B cell (primary cell): ENCODE data around the gene SEC14L5. TPM values are rescaled to one million over a fixed set of nuclear protein-coding genes. Genes with fewer than 3 reads are reported as not detected.
A peak's percentile ranks its signal among the peaks of the same experiment; 100 is the strongest.

Experiments used
- ATAC-seq: fragments of 200-7000 bp; cut with Tn5 transposase; one replicate; pipeline ENCODE4 v1.10.0; 2021; ENCODE audit warnings: low read depth, mild to moderate bottlenecking, moderate number of reproducible peaks, moderate library complexity
- CTCF ChIA-PET: fragments of 350-600 bp; sonication (Branson Sonifier 250); formaldehyde crosslinking; loops from one replicate; lab custom pipeline; 2021; ENCODE audit warnings: antibody characterized with exemption, inconsistent platforms; lab: Charles Lee
- POLR2A ChIA-PET: fragments of 350-600 bp; sonication (Branson Sonifier 250); formaldehyde crosslinking; loops from one replicate; lab custom pipeline; 2021; ENCODE audit warnings: antibody characterized with exemption; lab: Charles Lee
- DNase-seq: peaks from one replicate; pipeline ENCODE4 v3.0.0; 2013
- H2AFZ ChIP-seq: 2 replicates; pipeline ENCODE4 v1.6.1; 2012; ENCODE audit warnings: mild to moderate bottlenecking, low read depth, low read length; ENCODE audit not compliant: insufficient read depth, poor library complexity, severe bottlenecking
- H3K27ac ChIP-seq, 2 donors: 1 replicate in 1 of 2; 2 replicates in 1 of 2; pipeline ENCODE4 v1.5.1; 2012 to 2013; ENCODE audit warnings: low read length in 2 of 2, mild to moderate bottlenecking in 2 of 2, moderate library complexity in 1 of 2
- H3K27me3 ChIP-seq, 4 experiments: fragments of 200-600 bp in 1 of 4; sonication (generic) in 1 of 4; replicated peaks in 1 of 4; 1 replicate in 2 of 4; 2 replicates in 2 of 4; pipeline versions ENCODE4 v1.6.1 to v1.7.0; 2013 to 2016; ENCODE audit warnings: low read length in 3 of 4, mild to moderate bottlenecking in 2 of 4, mixed read lengths in 1 of 4, moderate library complexity in 1 of 4; ENCODE audit not compliant: insufficient read depth in 4 of 4, control insufficient read depth in 3 of 4; ENCODE audit errors: control extremely low read depth in 1 of 4
- H3K36me3 ChIP-seq, 2 experiments: replicated peaks in 1 of 2; 1 replicate in 1 of 2; 2 replicates in 1 of 2; pipeline versions ENCODE4 v1.6.1 to v1.7.1; 2013; ENCODE audit warnings: low read length in 1 of 2; ENCODE audit not compliant: insufficient read depth in 2 of 2, control insufficient read depth in 1 of 2; ENCODE audit errors: control extremely low read depth in 1 of 2, extremely low read depth in 1 of 2
- H3K4me1 ChIP-seq, 2 donors: fragments of 200-600 bp in 1 of 2; sonication (generic) in 1 of 2; 1 replicate in 1 of 2; 2 replicates in 1 of 2; pipeline versions ENCODE4 v1.5.1 to v1.6.1; 2013 to 2017; ENCODE audit warnings: low read length in 2 of 2; ENCODE audit not compliant: control insufficient read depth in 2 of 2, insufficient read depth in 2 of 2
- H3K4me2 ChIP-seq: replicated peaks from 2 replicates; pipeline ENCODE3; 2012; ENCODE audit warnings: mild to moderate bottlenecking, low read depth, low read length; ENCODE audit not compliant: poor library complexity, severe bottlenecking
- H3K4me3 ChIP-seq, 5 experiments: fragments of 200-600 bp in 1 of 5; sonication (generic) in 1 of 5; 1 replicate in 3 of 5; 2 replicates in 2 of 5; pipeline versions ENCODE4 v1.5.1 to v1.7.0; 2011 to 2016; ENCODE audit warnings: low read length in 4 of 5, mild to moderate bottlenecking in 4 of 5, low read depth in 2 of 5, control low read depth in 1 of 5, moderate library complexity in 1 of 5; ENCODE audit not compliant: insufficient read depth in 1 of 5; ENCODE audit errors: control extremely low read depth in 1 of 5, extremely low read depth in 1 of 5
- H3K79me2 ChIP-seq: fragments of 200-600 bp; sonication (generic); one replicate; pipeline ENCODE4 v1.6.0; 2016; ENCODE audit warnings: low read length; ENCODE audit not compliant: control insufficient read depth, insufficient read depth
- H3K9ac ChIP-seq: fragments of 200-600 bp; sonication (generic); 2 replicates; pipeline ENCODE4 v1.6.1; 2017; ENCODE audit warnings: mild to moderate bottlenecking, low read length, moderate library complexity
- H3K9me3 ChIP-seq, 3 donors: one replicate each; pipeline versions ENCODE4 v1.6.1 to v1.7.1; 2013; ENCODE audit warnings: low read length in 2 of 3; ENCODE audit not compliant: control insufficient read depth in 2 of 3, insufficient read depth in 1 of 3; ENCODE audit errors: control extremely low read depth in 1 of 3
- H4K20me1 ChIP-seq: 2 replicates; pipeline ENCODE4 v1.6.0; 2012; ENCODE audit warnings: mild to moderate bottlenecking, low read length; ENCODE audit not compliant: insufficient read depth, control insufficient read depth, poor library complexity, severe bottlenecking
- H3K27ac Mint-ChIP-seq: one replicate; pipeline ENCODE4 v1.8.0; 2021; ENCODE audit warnings: mixed read lengths
- H3K27me3 Mint-ChIP-seq: one replicate; pipeline ENCODE4 v1.8.0; 2021; ENCODE audit warnings: mixed read lengths
- H3K4me1 Mint-ChIP-seq: one replicate; pipeline ENCODE4 v1.8.0; 2021; ENCODE audit warnings: mixed read lengths
- H3K4me3 Mint-ChIP-seq: one replicate; pipeline ENCODE4 v1.8.0; 2021; ENCODE audit warnings: mixed read lengths
- H3K9me3 Mint-ChIP-seq: one replicate; pipeline ENCODE4 v1.8.0; 2022; ENCODE audit warnings: mixed read lengths; ENCODE audit not compliant: insufficient read depth
- EZH2 ChIP-seq: IDR thresholded peaks from 2 replicates; pipeline ENCODE4 v1.6.1; 2012; ENCODE audit warnings: borderline replicate concordance, low read depth, mild to moderate bottlenecking, moderate library complexity, low read length; ENCODE audit not compliant: insufficient read depth, poor library complexity, severe bottlenecking
- WGBS: methylation state at CpG from one replicate; pipeline ENCODE4 v1.1.5; 2013; ENCODE audit warnings: missing lambda C conversion rate; ENCODE audit not compliant: insufficient coverage; 5-methylcytosine and 5-hydroxymethylcytosine counted together
- intact Hi-C: fragments of 100-400 bp; cut with micrococcal nuclease; formaldehyde crosslinking; loops from one replicate; pipeline ENCODE4 v1.10.0; 2022
- polyA plus RNA-seq: library from polyadenylated mRNA; depleted of rRNA; stranded (reverse); fragments of >200 nt; gene quantifications from 2 replicates; pipeline ENCODE4 v1.2.3, GENCODE V29; 2012
- total RNA-seq, 2 donors: library from RNA; stranded (reverse); fragments of 120-200 nt in 1 of 2; gene quantifications; 1 replicate in 1 of 2; 2 replicates in 1 of 2; pipeline versions ENCODE4 v1.2.3 to v1.2.4, GENCODE V29; 2013 to 2022
- TF ChIP-seq, protein P1 (sequence below): fragments of 200-600 bp; IDR thresholded peaks from one replicate; pipeline ENCODE4 v1.8.0; 2022; ENCODE audit warnings: antibody characterized with exemption, mild to moderate bottlenecking

SEC14L5 gene
- total and polyA plus RNA-seq, 2 donors (not counting 1 experiment from before 2014, with no cell fraction given) = not detected

DNA sequence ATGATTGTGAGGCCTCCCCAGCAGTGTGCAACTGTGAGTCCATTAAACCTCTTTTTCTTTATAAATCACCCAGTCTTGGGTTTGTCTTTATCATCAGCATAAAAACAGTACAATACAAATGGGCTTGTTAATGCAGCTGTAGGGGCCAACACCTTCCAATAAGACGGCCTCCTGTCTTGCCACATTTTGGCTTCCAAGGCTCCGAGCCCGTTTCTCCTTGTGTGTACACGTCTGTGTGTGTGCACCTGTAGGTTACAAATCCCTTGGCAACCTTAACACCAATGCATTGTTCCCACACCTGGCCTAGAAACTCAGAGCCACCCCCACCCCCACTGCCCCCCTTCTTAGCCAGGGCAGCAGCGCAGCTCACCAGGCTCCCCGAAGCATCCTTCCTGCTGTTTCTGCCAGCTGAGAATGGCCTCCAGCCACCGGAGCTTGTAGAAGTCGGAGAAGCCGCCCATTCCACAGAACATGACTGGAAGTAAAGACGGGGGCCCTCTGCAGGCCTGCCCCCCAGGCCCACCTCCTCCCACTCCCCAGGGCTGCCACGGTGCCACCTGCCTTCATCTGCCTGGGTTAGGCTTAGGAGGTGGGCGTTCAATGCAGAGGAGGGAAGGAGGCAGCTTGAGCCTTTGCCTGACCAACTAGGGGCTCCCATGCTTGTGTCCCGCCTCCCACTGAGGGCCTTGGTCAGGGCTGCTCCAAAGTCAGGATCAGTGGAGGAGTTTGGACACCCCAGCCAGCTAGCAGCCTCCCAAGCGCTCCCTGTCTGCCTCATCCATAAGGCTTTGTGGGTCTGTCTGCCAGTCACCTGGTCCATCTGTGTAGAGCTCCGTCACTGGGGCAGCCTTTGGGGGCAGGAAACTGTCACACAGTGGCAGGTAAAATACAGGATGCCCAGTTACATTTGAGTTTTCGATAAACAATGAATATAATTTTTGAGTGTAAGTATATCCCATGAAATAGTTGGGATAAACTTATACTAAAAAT lies 97.0 kb downstream of the SEC14L5 start:
- no peak overlapping the region for H3K4me2 ChIP-seq
- H3K79me2 ChIP-seq = no peaks in the 10 kb centered on the region
- TF ChIP-seq, protein P1, sequence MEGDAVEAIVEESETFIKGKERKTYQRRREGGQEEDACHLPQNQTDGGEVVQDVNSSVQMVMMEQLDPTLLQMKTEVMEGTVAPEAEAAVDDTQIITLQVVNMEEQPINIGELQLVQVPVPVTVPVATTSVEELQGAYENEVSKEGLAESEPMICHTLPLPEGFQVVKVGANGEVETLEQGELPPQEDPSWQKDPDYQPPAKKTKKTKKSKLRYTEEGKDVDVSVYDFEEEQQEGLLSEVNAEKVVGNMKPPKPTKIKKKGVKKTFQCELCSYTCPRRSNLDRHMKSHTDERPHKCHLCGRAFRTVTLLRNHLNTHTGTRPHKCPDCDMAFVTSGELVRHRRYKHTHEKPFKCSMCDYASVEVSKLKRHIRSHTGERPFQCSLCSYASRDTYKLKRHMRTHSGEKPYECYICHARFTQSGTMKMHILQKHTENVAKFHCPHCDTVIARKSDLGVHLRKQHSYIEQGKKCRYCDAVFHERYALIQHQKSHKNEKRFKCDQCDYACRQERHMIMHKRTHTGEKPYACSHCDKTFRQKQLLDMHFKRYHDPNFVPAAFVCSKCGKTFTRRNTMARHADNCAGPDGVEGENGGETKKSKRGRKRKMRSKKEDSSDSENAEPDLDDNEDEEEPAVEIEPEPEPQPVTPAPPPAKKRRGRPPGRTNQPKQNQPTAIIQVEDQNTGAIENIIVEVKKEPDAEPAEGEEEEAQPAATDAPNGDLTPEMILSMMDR = no peak
- TF ChIP-seq EZH2 = no peak
- no peak overlapping the region for H3K4me3 Mint-ChIP-seq
- no peak for ATAC-seq
- POLR2A ChIA-PET = no interaction called here
- H4K20me1 ChIP-seq = no peaks in the 10 kb centered on the region
- H3K27ac ChIP-seq = no peak overlapping the region
- no peaks in the 10 kb centered on the region for H3K4me1 Mint-ChIP-seq
- H3K9me3 Mint-ChIP-seq = peaks cover 3% of the 10 kb centered on the region
- H2AFZ ChIP-seq = no peak overlapping the region
- H3K4me1 ChIP-seq = no peaks in the 10 kb centered on the region
- intact Hi-C loops = no loop called here
- 91% methylated on average over 10 of the region's 16 CpGs for WGBS
- no peak overlapping the region for H3K4me3 ChIP-seq
- no peak for DNase-seq
- no peak overlapping the region for H3K27ac Mint-ChIP-seq
- peaks cover 0 to 2% (median 0%) of the 10 kb centered on the region in 4 experiments for H3K27me3 ChIP-seq
- peaks cover 0 to 2% (median 0%) of the 10 kb centered on the region in 3 donors for H3K9me3 ChIP-seq
- no peaks in the 10 kb centered on the region for H3K27me3 Mint-ChIP-seq
- no peaks in the 10 kb centered on the region for H3K36me3 ChIP-seq
- CTCF ChIA-PET = interaction anchor here (1.2 to 1.9 kb wide), 3 partner anchors 17 to 37 kb away, joined by 3 to 4 read pairs (median 3); partner anchors contain the start of gene ALG1
- no peak overlapping the region for H3K9ac ChIP-seq

DNA sequence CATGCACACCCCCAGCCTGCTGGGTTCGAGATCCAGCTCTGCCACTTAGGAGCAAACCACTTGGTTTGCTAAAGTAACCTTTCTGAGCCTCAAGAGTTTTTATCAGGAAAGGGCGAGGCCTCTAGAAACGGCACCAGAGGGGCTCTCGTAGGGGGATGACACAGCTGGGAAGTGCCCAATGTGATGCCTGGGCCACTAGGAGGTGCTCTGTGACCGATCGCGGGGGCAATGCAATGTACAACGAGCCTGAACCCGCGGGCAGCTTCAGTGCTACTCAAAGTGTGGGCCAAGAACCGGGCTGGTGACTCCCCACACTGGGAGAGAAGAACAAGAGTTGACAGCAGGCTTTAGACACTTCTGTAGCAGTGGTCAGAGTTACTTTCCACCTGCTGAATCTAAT lies 98.2 kb downstream of the SEC14L5 start:
- Histone ChIP-seq H3K9ac (no peak overlapping the region), H3K79me2 (no peaks in the 10 kb centered on the region), H3K27ac (no peak overlapping the region), H3K4me2 (no peak overlapping the region), H3K36me3 (no peaks in the 10 kb centered on the region), H3K27me3 (peaks cover 0 to 2% (median 0%) of the 10 kb centered on the region in 4 experiments), H4K20me1 (no peaks in the 10 kb centered on the region), H2AFZ (peak overlapping the region; percentile 21), H3K9me3 (peaks cover 0 to 2% (median 0%) of the 10 kb centered on the region in 3 donors), H3K4me3 (no peak overlapping the region), H3K4me1 (no peaks in the 10 kb centered on the region)
- no peak overlapping the region for H3K4me3 Mint-ChIP-seq
- H3K27me3 Mint-ChIP-seq = no peaks in the 10 kb centered on the region
- TF ChIP-seq, protein P1 = peak; percentile 21
- no peak for TF ChIP-seq EZH2
- intact Hi-C loops = loop anchor here (1.0 kb wide), 1 partner anchor 28 kb away; no protein-coding TSS in a partner anchor
- H3K9me3 Mint-ChIP-seq = no peaks in the 10 kb centered on the region
- H3K27ac Mint-ChIP-seq = no peak overlapping the region
- ATAC-seq (peak; percentile 51), DNase-seq (no peak)
- H3K4me1 Mint-ChIP-seq = no peaks in the 10 kb centered on the region
- WGBS = 11% methylated on average over 9 of the region's 11 CpGs
- ChIA-PET CTCF (interaction anchor here (1.2 to 1.5 kb wide), 2 partner anchors 16 to 36 kb away, joined by 3 to 10 read pairs; partner anchors contain the start of gene ALG1), POLR2A (no interaction called here)
